H9 (cell line): ENCODE results near the gene WDPCP. TPM values are rescaled to one million over a fixed set of nuclear protein-coding genes. Genes with fewer than 3 reads are reported as not detected.

Source experiments
- DNase-seq: peaks from one replicate; pipeline ENCODE4 v3.0.0-alpha.2; 2017
- H2AFZ ChIP-seq: one replicate; pipeline ENCODE4 v1.6.1; 2013; ENCODE audit warnings: mild to moderate bottlenecking, low read length, control low read depth, moderate library complexity
- H2AK5ac ChIP-seq: 2 replicates; pipeline ENCODE4 v1.6.1; 2013; ENCODE audit warnings: low read length, control low read depth, mixed read lengths; ENCODE audit not compliant: insufficient read length
- H2BK120ac ChIP-seq: one replicate; pipeline ENCODE4 v1.6.1; 2013; ENCODE audit warnings: low read depth, mild to moderate bottlenecking, low read length, control low read depth, inconsistent platforms; ENCODE audit not compliant: poor library complexity, severe bottlenecking
- H2BK12ac ChIP-seq: 2 replicates; pipeline ENCODE4 v1.6.1; 2013; ENCODE audit warnings: low read length, control low read depth, mixed read lengths, low read depth; ENCODE audit not compliant: insufficient read length
- H2BK15ac ChIP-seq: 2 replicates; pipeline ENCODE4 v1.6.1; 2013; ENCODE audit warnings: low read depth, low read length, control low read depth
- H2BK20ac ChIP-seq: one replicate; pipeline ENCODE4 v1.6.1; 2013; ENCODE audit warnings: low read depth, mild to moderate bottlenecking, low read length, control low read depth, inconsistent platforms; ENCODE audit not compliant: poor library complexity, severe bottlenecking
- H2BK5ac ChIP-seq: 2 replicates; pipeline ENCODE4 v1.6.1; 2013; ENCODE audit warnings: low read length, control low read depth, mixed read lengths; ENCODE audit not compliant: insufficient read length
- H3K14ac ChIP-seq: 2 replicates; pipeline ENCODE4 v1.6.1; 2013; ENCODE audit warnings: low read length, control low read depth; ENCODE audit not compliant: insufficient read depth
- H3K18ac ChIP-seq: 2 replicates; pipeline ENCODE4 v1.6.1; 2013; ENCODE audit warnings: low read depth, mild to moderate bottlenecking, mixed read lengths, low read length, control low read depth; ENCODE audit not compliant: insufficient read length
- H3K23ac ChIP-seq: 2 replicates; pipeline ENCODE4 v1.6.1; 2013; ENCODE audit warnings: low read length, control low read depth, mixed read lengths, low read depth; ENCODE audit not compliant: insufficient read length
- H3K23me2 ChIP-seq: 2 replicates; pipeline ENCODE4 v1.6.1; 2013; ENCODE audit warnings: low read depth, mild to moderate bottlenecking, mixed read lengths, low read length, control low read depth; ENCODE audit not compliant: insufficient read length, poor library complexity, severe bottlenecking
- H3K27ac ChIP-seq: 2 replicates; pipeline ENCODE4 v1.5.1; 2013; ENCODE audit warnings: low read length, control low read depth, mixed read lengths, low read depth; ENCODE audit not compliant: insufficient read length
- H3K27me3 ChIP-seq: 2 replicates; pipeline ENCODE4 v1.6.1; 2013; ENCODE audit warnings: low read length, control low read depth, inconsistent platforms; ENCODE audit not compliant: insufficient read depth
- H3K4ac ChIP-seq: 2 replicates; pipeline ENCODE4 v1.6.1; 2013; ENCODE audit warnings: low read depth, mild to moderate bottlenecking, control low read depth, inconsistent platforms, low read length, moderate library complexity
- H3K4me1 ChIP-seq: 2 replicates; pipeline ENCODE4 v1.6.1; 2013; ENCODE audit warnings: low read length, control low read depth, inconsistent platforms; ENCODE audit not compliant: insufficient read depth
- H3K4me2 ChIP-seq: 2 replicates; pipeline ENCODE4 v1.6.1; 2013; ENCODE audit warnings: low read length, control low read depth, mixed read lengths; ENCODE audit not compliant: insufficient read length, insufficient read depth
- H3K56ac ChIP-seq: 2 replicates; pipeline ENCODE4 v1.6.1; 2013; ENCODE audit warnings: low read depth, mild to moderate bottlenecking, mixed read lengths, low read length, control low read depth; ENCODE audit not compliant: insufficient read length
- H3K79me1 ChIP-seq: 2 replicates; pipeline ENCODE4 v1.6.1; 2013; ENCODE audit warnings: low read depth, mild to moderate bottlenecking, moderate library complexity, low read length, control low read depth, inconsistent platforms; ENCODE audit not compliant: insufficient read depth, poor library complexity, severe bottlenecking
- H3K79me2 ChIP-seq: 2 replicates; pipeline ENCODE4 v1.6.1; 2013; ENCODE audit warnings: low read length, control low read depth, inconsistent platforms; ENCODE audit not compliant: insufficient read depth
- H3K9ac ChIP-seq: 2 replicates; pipeline ENCODE4 v1.6.1; 2013; ENCODE audit warnings: low read length, control low read depth, mixed read lengths; ENCODE audit not compliant: insufficient read length; ENCODE audit errors: extremely low read depth
- H3K9me3 ChIP-seq: one replicate; pipeline ENCODE4 v1.6.1; 2013; ENCODE audit warnings: low read depth, low read length, inconsistent platforms; ENCODE audit not compliant: control insufficient read depth
- H3T11ph ChIP-seq: one replicate; pipeline ENCODE4 v1.6.1; 2013; ENCODE audit warnings: mild to moderate bottlenecking, low read length, control low read depth, inconsistent platforms
- H4K20me1 ChIP-seq: one replicate; pipeline ENCODE4 v1.6.1; 2013; ENCODE audit not compliant: control insufficient read depth, insufficient read length, insufficient read depth
- H4K5ac ChIP-seq: 2 replicates; pipeline ENCODE4 v1.6.1; 2013; ENCODE audit warnings: low read depth, mild to moderate bottlenecking, mixed read lengths, low read length, control low read depth; ENCODE audit not compliant: insufficient read length
- H4K8ac ChIP-seq: replicated peaks from 2 replicates; pipeline ENCODE4 v1.6.1; 2013; ENCODE audit warnings: low read length, control low read depth, mixed read lengths, low read depth; ENCODE audit not compliant: insufficient read length
- H4K91ac ChIP-seq: 2 replicates; pipeline ENCODE4 v1.6.1; 2013; ENCODE audit warnings: low read depth, mild to moderate bottlenecking, moderate library complexity, mixed read lengths, low read length, control low read depth; ENCODE audit not compliant: insufficient read length
- H3K27ac Mint-ChIP-seq, 3 experiments: 2 replicates in 2 of 3; 3 replicates in 1 of 3; pipeline ENCODE4 v1.8.0; 2020 to 2021; ENCODE audit warnings: mixed read lengths in 3 of 3, mild to moderate bottlenecking in 1 of 3, moderate library complexity in 1 of 3
- H3K27me3 Mint-ChIP-seq: 2 replicates; pipeline ENCODE4 v1.8.0; 2021; ENCODE audit warnings: low read depth, mild to moderate bottlenecking, moderate library complexity, mixed read lengths
- H3K36me3 Mint-ChIP-seq, 3 experiments: 2 replicates in 2 of 3; 3 replicates in 1 of 3; pipeline ENCODE4 v1.8.0; 2020 to 2021; ENCODE audit warnings: low read depth in 3 of 3, mixed read lengths in 3 of 3; ENCODE audit not compliant: insufficient read depth in 1 of 3
- H3K4me1 Mint-ChIP-seq, 2 experiments: 2 replicates each; pipeline ENCODE4 v1.8.0; 2020; ENCODE audit warnings: mixed read lengths in 2 of 2
- H3K4me3 Mint-ChIP-seq, 2 experiments: 2 replicates in 1 of 2; 3 replicates in 1 of 2; pipeline ENCODE4 v1.8.0; 2020 to 2021; ENCODE audit warnings: mild to moderate bottlenecking in 2 of 2, mixed read lengths in 2 of 2, moderate library complexity in 1 of 2
- H3K9me3 Mint-ChIP-seq, 2 experiments: 2 replicates in 1 of 2; 3 replicates in 1 of 2; pipeline ENCODE4 v1.8.0; 2020; ENCODE audit warnings: mild to moderate bottlenecking in 2 of 2, mixed read lengths in 2 of 2, moderate library complexity in 1 of 2
- WGBS: extraction: QIAGEN DNeasy Blood & Tissue Kit; methylation state at CpG from one replicate; pipeline ENCODE4 v1.1.7; 2013; ENCODE audit warnings: missing lambda C conversion rate, low lambda C conversion rate, mixed read lengths; ENCODE audit not compliant: insufficient read length; ENCODE audit errors: extremely low coverage; 5-methylcytosine and 5-hydroxymethylcytosine counted together
- total RNA-seq: library from RNA; stranded (reverse); gene quantifications from 2 replicates; pipeline ENCODE4 v1.2.1, GENCODE V29; 2021
- TF ChIP-seq, protein P1 (sequence below): fragments of 200-600 bp; sonication (generic); conservative IDR thresholded peaks from 3 replicates; pipeline ENCODE4 v1.8.0; 2021; ENCODE audit warnings: antibody characterized with exemption, mild to moderate bottlenecking

The WDPCP gene
- total RNA-seq, 1 experiment from 2014 or later = 22.4 TPM

DNA sequence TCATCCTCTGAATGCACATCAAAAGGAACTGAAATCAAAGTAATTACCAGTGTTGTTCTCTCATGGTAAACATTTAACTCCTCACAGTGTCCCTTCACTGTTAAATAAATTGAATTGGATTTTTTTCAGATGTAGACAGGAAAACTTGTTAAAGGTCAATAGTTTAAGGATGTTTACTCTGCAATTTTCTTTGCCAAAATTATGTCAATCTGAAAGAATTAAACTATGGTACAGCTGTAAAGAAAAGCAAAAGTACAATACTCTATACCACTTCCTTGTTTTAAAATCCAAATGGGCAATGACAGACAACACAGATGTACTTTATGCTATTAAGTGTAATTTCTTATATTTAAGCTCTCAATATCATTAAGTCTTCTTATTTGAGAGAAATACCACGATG, 153.2 kb downstream of the WDPCP start:
- no peaks in the 10 kb centered on the region for H3K9me3 Mint-ChIP-seq
- Histone ChIP-seq H3K79me1 (no peaks in the 10 kb centered on the region), H3K79me2 (no peaks in the 10 kb centered on the region), H4K8ac (no peak overlapping the region), H2BK12ac (no peak overlapping the region), H3K27ac (no peak overlapping the region), H2BK120ac (no peak overlapping the region), H3T11ph (no peak overlapping the region), H3K27me3 (no peaks in the 10 kb centered on the region), H4K20me1 (no peaks in the 10 kb centered on the region), H3K56ac (no peak overlapping the region), H3K4me1 (no peaks in the 10 kb centered on the region), H2AK5ac (no peak overlapping the region), H3K4me2 (no peak overlapping the region), H3K14ac (no peak overlapping the region), H2BK20ac (no peak overlapping the region), H3K4ac (no peak overlapping the region), H4K5ac (no peak overlapping the region), H3K23me2 (no peaks in the 10 kb centered on the region), H2BK5ac (no peak overlapping the region), H3K9me3 (no peaks in the 10 kb centered on the region), H4K91ac (no peak overlapping the region), H3K9ac (no peak overlapping the region), H3K23ac (no peak overlapping the region), H3K18ac (no peak overlapping the region), H2AFZ (no peak overlapping the region), H2BK15ac (no peak overlapping the region)
- H3K4me1 Mint-ChIP-seq = peaks cover 4 to 14% of the 10 kb centered on the region in 2 experiments
- WGBS = no CpG with 5 or more reads among the region's 1 CpG
- H3K27ac Mint-ChIP-seq = peak overlapping the region in 1 of 3 experiments; percentile 45; a peak in 1 of 7 replicates
- peaks cover 2 to 6% (median 2%) of the 10 kb centered on the region in 3 experiments; a peak in 5 of 7 replicates for H3K36me3 Mint-ChIP-seq
- DNase-seq = no peak
- TF ChIP-seq, protein P1, sequence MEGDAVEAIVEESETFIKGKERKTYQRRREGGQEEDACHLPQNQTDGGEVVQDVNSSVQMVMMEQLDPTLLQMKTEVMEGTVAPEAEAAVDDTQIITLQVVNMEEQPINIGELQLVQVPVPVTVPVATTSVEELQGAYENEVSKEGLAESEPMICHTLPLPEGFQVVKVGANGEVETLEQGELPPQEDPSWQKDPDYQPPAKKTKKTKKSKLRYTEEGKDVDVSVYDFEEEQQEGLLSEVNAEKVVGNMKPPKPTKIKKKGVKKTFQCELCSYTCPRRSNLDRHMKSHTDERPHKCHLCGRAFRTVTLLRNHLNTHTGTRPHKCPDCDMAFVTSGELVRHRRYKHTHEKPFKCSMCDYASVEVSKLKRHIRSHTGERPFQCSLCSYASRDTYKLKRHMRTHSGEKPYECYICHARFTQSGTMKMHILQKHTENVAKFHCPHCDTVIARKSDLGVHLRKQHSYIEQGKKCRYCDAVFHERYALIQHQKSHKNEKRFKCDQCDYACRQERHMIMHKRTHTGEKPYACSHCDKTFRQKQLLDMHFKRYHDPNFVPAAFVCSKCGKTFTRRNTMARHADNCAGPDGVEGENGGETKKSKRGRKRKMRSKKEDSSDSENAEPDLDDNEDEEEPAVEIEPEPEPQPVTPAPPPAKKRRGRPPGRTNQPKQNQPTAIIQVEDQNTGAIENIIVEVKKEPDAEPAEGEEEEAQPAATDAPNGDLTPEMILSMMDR = no peak
- no peaks in the 10 kb centered on the region for H3K27me3 Mint-ChIP-seq
- H3K4me3 Mint-ChIP-seq = no peak overlapping the region
